ENCODE data around the gene RET.

RET gene

DNA sequence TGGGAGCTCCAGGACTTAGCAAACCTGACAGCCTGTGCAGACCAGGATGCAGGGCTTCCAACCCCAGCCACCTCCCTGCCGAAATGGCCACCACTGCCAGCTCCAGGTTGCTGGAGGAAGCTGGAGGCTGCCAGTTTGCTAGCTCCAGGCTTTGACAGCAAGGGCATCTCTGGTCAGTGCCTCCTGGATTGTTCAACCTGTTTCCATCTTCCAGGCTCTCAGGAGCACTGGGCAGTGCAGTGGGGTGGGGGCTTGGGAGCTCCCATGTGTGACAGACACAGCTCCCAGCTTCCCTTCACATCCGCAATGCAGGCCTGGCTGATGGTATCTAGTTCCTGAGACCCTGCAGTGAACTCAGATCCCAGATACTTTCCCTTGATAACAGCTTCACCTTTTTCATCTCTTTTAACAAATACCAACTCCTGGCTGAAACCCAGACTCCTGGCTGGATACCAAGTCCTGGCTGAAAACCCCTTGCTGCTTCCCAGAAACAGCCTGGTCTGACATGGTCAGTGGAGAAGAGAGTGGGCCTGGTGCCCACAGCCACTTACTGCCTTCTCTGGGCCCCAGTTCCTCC lies 20.8 kb upstream of the RET start:
- H3K27me3 ChIP-seq (ENCODE audit: control insufficient read depth in 1 of 2, insufficient read depth in 2 of 2, low read length in 2 of 2), result peaks cover 2 to 5% of the 10 kb centered on the region in 2 donors
- no peak overlapping the region for H3K4me3 ChIP-seq (ENCODE audit: low read length in 2 of 2)
- no peaks in the 10 kb centered on the region for H3K9me3 ChIP-seq (ENCODE audit: control insufficient read depth in 2 of 2, low read length in 2 of 2)
- H3K4me1 ChIP-seq (ENCODE audit: control insufficient read depth, insufficient read depth, low read length), result no peaks in the 10 kb centered on the region
- no peaks in the 10 kb centered on the region for H3K36me3 ChIP-seq (ENCODE audit: control insufficient read depth in 2 of 2, insufficient read depth in 2 of 2, low read length in 2 of 2)
- H3K27ac ChIP-seq (ENCODE audit: low read length), result no peak overlapping the region
- H3K9ac ChIP-seq (ENCODE audit: low read length in 2 of 2), result no peak overlapping the region

DNA sequence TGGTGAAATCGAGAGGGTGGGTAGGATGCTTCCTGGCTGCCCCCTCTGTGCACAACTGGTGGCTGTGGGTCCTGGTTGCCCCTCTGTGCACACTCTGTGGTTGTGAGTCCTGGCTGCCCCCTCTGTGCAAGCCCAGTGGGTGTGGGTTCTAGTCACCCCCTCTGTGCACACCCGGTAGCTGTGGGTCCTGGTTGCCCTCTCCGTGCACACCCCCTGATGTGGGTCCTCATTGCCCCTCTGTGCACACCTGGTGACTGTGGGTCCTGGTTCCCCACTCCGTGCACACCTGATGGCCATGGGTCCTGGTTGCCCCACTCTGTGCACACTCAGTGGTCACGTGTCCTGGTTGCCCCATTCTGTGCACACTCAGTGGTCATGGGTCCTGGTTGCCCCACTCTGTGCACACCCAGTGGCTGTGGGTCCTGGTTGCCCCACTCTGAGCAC lies 20.3 kb upstream of the RET start:
- Histone ChIP-seq H3K9ac (ENCODE audit: low read length in 2 of 2) (no peak overlapping the region), H3K27me3 (ENCODE audit: control insufficient read depth in 1 of 2, insufficient read depth in 2 of 2, low read length in 2 of 2) (peaks cover 2 to 5% of the 10 kb centered on the region in 2 donors), H3K27ac (ENCODE audit: low read length) (no peak overlapping the region), H3K4me1 (ENCODE audit: control insufficient read depth, insufficient read depth, low read length) (no peaks in the 10 kb centered on the region), H3K9me3 (ENCODE audit: control insufficient read depth in 2 of 2, low read length in 2 of 2) (no peaks in the 10 kb centered on the region), H3K36me3 (ENCODE audit: control insufficient read depth in 2 of 2, insufficient read depth in 2 of 2, low read length in 2 of 2) (no peaks in the 10 kb centered on the region), H3K4me3 (ENCODE audit: low read length in 2 of 2) (no peak overlapping the region)

DNA sequence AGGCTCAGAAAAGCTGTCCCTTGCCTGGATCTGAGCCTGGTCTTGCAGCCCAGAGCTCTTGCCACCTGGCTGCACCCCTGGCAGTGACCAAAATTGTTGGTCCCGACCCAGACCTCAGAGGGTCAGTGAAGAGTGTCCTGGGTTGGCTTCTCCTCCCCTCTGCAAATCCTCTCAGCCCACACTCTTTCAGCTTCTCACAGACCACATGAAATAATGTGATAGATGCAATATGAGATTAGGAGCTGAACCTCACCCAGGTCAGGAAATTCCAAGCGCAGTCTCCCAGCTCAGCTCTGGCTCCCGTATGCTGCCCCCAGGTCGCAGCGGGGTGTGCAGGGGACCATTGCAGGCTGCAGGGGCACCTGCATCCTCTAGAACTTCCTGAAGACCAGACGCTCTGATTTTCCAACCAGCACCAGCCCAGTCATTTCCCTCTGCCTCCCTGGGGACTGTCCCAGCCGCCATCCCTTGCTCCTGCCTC lies 19.6 kb upstream of the RET start:
- Histone ChIP-seq H3K4me3 (ENCODE audit: low read length in 2 of 2) (no peak overlapping the region), H3K4me1 (ENCODE audit: control insufficient read depth, insufficient read depth, low read length) (no peaks in the 10 kb centered on the region), H3K27ac (ENCODE audit: low read length) (no peak overlapping the region), H3K9ac (ENCODE audit: low read length in 2 of 2) (no peak overlapping the region), H3K9me3 (ENCODE audit: control insufficient read depth in 2 of 2, low read length in 2 of 2) (no peaks in the 10 kb centered on the region), H3K36me3 (ENCODE audit: control insufficient read depth in 2 of 2, insufficient read depth in 2 of 2, low read length in 2 of 2) (no peaks in the 10 kb centered on the region), H3K27me3 (ENCODE audit: control insufficient read depth in 1 of 2, insufficient read depth in 2 of 2, low read length in 2 of 2) (peaks cover 2 to 5% of the 10 kb centered on the region in 2 donors)

DNA sequence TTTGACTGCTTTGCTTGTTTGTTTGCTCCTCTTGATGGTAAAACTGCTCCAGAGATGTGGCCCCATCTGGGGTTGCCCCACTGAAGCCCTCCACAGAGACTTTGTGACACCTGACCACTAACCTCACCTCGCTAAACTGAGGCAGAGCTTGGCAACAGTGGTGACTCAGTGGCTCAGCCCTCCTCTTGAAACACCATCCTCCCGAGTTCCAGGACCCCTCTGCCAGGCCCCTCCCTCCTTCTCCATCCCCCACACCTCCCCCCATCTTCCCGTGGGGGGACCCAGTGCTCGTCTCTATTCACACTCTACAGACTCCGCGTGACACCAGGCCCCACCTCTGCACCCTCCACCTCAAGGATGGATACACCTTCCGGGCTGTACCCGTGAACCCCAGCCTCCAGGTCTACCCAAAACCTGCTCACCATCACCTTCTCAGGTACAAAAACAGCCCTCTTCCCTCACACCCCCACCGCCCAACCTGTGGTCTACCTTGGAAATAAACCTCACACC lies 19.0 kb upstream of the RET start:
- Histone ChIP-seq H3K36me3 (ENCODE audit: control insufficient read depth in 2 of 2, insufficient read depth in 2 of 2, low read length in 2 of 2) (no peaks in the 10 kb centered on the region), H3K4me3 (ENCODE audit: low read length in 2 of 2) (no peak overlapping the region), H3K4me1 (ENCODE audit: control insufficient read depth, insufficient read depth, low read length) (no peaks in the 10 kb centered on the region), H3K27ac (ENCODE audit: low read length) (no peak overlapping the region), H3K27me3 (ENCODE audit: control insufficient read depth in 1 of 2, insufficient read depth in 2 of 2, low read length in 2 of 2) (peaks cover 2 to 5% of the 10 kb centered on the region in 2 donors), H3K9ac (ENCODE audit: low read length in 2 of 2) (no peak overlapping the region), H3K9me3 (ENCODE audit: control insufficient read depth in 2 of 2, low read length in 2 of 2) (no peaks in the 10 kb centered on the region)

DNA sequence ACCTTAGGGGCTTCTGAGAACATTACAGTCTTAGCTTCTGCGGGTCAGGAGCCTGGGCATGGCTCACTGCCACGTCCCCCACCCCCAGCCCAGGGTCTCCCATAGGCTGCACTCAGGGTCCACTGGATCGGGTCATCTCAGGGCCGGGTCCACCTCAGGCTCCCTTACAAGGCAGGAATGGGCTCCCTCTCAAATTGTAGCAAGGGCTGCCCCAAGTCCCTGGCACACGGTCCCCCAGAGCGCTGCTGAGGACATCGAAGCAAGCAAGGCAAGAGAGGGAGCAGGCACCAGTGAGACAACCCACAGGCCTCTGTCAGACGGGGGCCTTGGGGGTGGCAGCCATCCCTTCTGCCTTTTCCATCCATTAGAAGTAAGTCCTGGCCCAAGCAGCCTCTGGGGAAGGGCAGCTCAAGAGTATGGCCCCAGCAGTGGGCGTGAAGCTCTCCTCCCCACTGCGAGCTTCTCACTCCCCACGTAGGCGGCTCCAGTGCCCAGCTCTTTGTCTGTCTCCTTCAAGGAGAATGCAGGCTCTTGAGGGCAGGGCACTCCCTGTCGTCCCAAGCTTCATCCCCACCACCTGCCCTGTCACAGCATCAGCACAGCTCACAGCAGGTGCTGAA lies 18.0 kb upstream of the RET start:
- no peaks in the 10 kb centered on the region for H3K9me3 ChIP-seq (ENCODE audit: control insufficient read depth in 2 of 2, low read length in 2 of 2)
- no peak overlapping the region for H3K9ac ChIP-seq (ENCODE audit: low read length in 2 of 2)
- peaks cover 2 to 5% of the 10 kb centered on the region in 2 donors for H3K27me3 ChIP-seq (ENCODE audit: control insufficient read depth in 1 of 2, insufficient read depth in 2 of 2, low read length in 2 of 2)
- no peaks in the 10 kb centered on the region for H3K4me1 ChIP-seq (ENCODE audit: control insufficient read depth, insufficient read depth, low read length)
- no peak overlapping the region for H3K27ac ChIP-seq (ENCODE audit: low read length)
- no peaks in the 10 kb centered on the region for H3K36me3 ChIP-seq (ENCODE audit: control insufficient read depth in 2 of 2, insufficient read depth in 2 of 2, low read length in 2 of 2)
- H3K4me3 ChIP-seq (ENCODE audit: low read length in 2 of 2), result no peak overlapping the region

DNA sequence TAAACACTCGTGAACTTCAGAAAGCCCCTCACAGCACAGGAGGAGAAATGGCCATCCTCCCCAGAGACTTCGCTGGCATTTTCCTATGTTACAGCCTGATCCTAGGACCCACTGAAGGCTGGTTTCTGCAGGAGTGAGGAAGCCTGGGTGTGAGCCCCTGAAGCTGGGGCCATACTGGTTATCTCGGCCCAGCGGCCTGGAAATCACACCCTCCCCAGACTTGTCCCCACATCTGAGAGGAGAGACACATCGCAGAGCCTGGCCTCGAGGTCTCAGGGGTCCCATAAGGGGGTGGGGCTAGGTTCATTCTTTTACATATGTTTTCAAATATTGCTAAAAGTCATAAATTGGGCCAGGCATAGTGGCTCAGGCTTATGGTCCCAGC lies 17.5 kb upstream of the RET start:
- H3K9me3 ChIP-seq (ENCODE audit: control insufficient read depth in 2 of 2, low read length in 2 of 2), result no peaks in the 10 kb centered on the region
- H3K4me3 ChIP-seq (ENCODE audit: low read length in 2 of 2), result no peak overlapping the region
- no peak overlapping the region for H3K27ac ChIP-seq (ENCODE audit: low read length)
- no peaks in the 10 kb centered on the region for H3K36me3 ChIP-seq (ENCODE audit: control insufficient read depth in 2 of 2, insufficient read depth in 2 of 2, low read length in 2 of 2)
- H3K9ac ChIP-seq (ENCODE audit: low read length in 2 of 2), result no peak overlapping the region
- no peaks in the 10 kb centered on the region for H3K4me1 ChIP-seq (ENCODE audit: control insufficient read depth, insufficient read depth, low read length)
- peaks cover 2 to 5% of the 10 kb centered on the region in 2 donors for H3K27me3 ChIP-seq (ENCODE audit: control insufficient read depth in 1 of 2, insufficient read depth in 2 of 2, low read length in 2 of 2)

DNA sequence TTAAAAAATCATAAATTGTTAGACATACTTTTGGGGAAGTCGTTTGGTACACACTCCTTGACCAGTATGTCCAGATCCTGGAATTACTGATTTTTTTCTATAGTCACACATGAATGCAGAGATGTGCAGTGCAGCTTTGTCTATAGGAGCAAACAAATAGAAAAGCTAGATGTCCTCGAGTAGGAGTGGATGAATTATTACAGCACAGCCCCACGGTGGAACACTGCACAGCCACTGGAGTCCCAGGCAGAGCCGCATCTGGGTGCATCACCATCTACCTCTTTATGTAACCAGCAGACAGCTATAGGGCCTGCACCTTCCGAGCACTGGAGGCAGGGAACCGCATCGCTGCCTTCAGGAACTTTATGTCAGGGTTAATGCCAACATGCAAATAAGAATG lies 17.0 kb upstream of the RET start:
- peaks cover 2 to 5% of the 10 kb centered on the region in 2 donors for H3K27me3 ChIP-seq (ENCODE audit: control insufficient read depth in 1 of 2, insufficient read depth in 2 of 2, low read length in 2 of 2)
- H3K4me1 ChIP-seq (ENCODE audit: control insufficient read depth, insufficient read depth, low read length), result no peaks in the 10 kb centered on the region
- no peak overlapping the region for H3K9ac ChIP-seq (ENCODE audit: low read length in 2 of 2)
- no peak overlapping the region for H3K4me3 ChIP-seq (ENCODE audit: low read length in 2 of 2)
- no peaks in the 10 kb centered on the region for H3K9me3 ChIP-seq (ENCODE audit: control insufficient read depth in 2 of 2, low read length in 2 of 2)
- no peak overlapping the region for H3K27ac ChIP-seq (ENCODE audit: low read length)
- no peaks in the 10 kb centered on the region for H3K36me3 ChIP-seq (ENCODE audit: control insufficient read depth in 2 of 2, insufficient read depth in 2 of 2, low read length in 2 of 2)

DNA sequence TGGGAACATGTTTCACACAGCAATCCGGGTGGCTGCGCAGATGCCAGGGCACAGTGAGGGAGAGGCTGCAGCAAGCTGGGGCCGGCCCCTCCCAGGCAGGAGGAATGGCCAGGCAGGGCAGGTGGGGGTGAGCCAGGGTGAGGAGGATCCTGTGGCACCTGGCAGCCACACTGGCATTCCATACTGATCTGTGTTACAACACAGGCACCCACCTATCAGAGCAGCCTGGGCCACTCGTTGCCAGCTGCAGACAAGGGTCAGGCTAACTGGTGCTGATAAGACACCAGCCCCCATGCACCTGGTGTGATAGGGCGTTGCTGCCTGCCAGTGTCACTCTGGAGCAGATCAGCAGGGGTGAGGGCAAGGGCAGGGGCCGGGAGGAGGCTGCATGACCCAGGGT lies 16.6 kb upstream of the RET start:
- Histone ChIP-seq H3K27ac (ENCODE audit: low read length) (no peak overlapping the region), H3K9me3 (ENCODE audit: control insufficient read depth in 2 of 2, low read length in 2 of 2) (no peaks in the 10 kb centered on the region), H3K9ac (ENCODE audit: low read length in 2 of 2) (no peak overlapping the region), H3K4me1 (ENCODE audit: control insufficient read depth, insufficient read depth, low read length) (no peaks in the 10 kb centered on the region), H3K27me3 (ENCODE audit: control insufficient read depth in 1 of 2, insufficient read depth in 2 of 2, low read length in 2 of 2) (peaks cover 2 to 5% of the 10 kb centered on the region in 2 donors), H3K4me3 (ENCODE audit: low read length in 2 of 2) (no peak overlapping the region), H3K36me3 (ENCODE audit: control insufficient read depth in 2 of 2, insufficient read depth in 2 of 2, low read length in 2 of 2) (no peaks in the 10 kb centered on the region)

DNA sequence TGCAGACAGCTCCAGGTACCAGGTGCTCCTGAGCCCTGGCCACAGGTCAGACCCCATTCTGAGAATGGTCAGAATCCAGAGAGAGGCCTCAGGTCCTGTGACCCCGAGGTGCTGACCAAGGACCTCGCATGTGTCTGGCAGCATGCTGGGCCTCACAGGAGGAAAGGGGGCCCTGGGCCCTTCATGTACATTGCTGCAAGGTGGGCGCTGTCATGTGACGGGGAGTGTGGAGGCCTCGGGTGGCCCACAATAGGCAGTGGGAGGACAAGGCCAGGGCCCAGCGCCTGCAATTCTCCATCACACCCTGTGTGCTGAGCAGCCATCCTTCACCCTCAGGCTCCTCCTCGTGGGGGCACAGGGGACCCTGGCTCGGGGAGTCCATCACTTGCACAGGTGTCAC lies 15.5 kb upstream of the RET start:
- H3K9me3 ChIP-seq (ENCODE audit: control insufficient read depth in 2 of 2, low read length in 2 of 2), result no peaks in the 10 kb centered on the region
- no peak overlapping the region for H3K27ac ChIP-seq (ENCODE audit: low read length)
- H3K4me1 ChIP-seq (ENCODE audit: control insufficient read depth, insufficient read depth, low read length), result no peaks in the 10 kb centered on the region
- no peaks in the 10 kb centered on the region for H3K36me3 ChIP-seq (ENCODE audit: control insufficient read depth in 2 of 2, insufficient read depth in 2 of 2, low read length in 2 of 2)
- H3K9ac ChIP-seq (ENCODE audit: low read length in 2 of 2), result no peak overlapping the region
- H3K4me3 ChIP-seq (ENCODE audit: low read length in 2 of 2), result no peak overlapping the region
- peaks cover 2 to 5% of the 10 kb centered on the region in 2 donors for H3K27me3 ChIP-seq (ENCODE audit: control insufficient read depth in 1 of 2, insufficient read depth in 2 of 2, low read length in 2 of 2)

DNA sequence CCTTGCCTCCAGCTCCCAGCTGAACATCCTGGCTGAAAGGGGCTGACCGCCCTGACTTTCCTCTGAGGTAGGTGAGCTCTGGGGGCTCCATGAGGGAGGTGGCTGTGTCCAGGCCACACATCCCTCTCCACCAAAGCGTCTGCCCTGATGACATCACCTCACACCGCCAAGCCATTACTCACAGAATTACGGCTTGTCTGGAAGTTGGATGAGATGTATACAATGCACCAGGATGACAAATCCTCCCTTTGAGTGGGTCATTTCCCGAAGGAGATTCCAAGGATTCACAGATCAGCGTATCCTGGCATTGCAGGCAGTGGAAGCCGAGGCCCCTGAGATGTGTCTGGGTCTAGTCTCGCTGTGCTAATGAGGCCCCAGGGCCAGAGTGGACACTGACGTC lies 15.1 kb upstream of the RET start:
- H3K9ac ChIP-seq (ENCODE audit: low read length in 2 of 2), result no peak overlapping the region
- no peak overlapping the region for H3K27ac ChIP-seq (ENCODE audit: low read length)
- no peaks in the 10 kb centered on the region for H3K9me3 ChIP-seq (ENCODE audit: control insufficient read depth in 2 of 2, low read length in 2 of 2)
- no peaks in the 10 kb centered on the region for H3K36me3 ChIP-seq (ENCODE audit: control insufficient read depth in 2 of 2, insufficient read depth in 2 of 2, low read length in 2 of 2)
- no peaks in the 10 kb centered on the region for H3K4me1 ChIP-seq (ENCODE audit: control insufficient read depth, insufficient read depth, low read length)
- H3K27me3 ChIP-seq (ENCODE audit: control insufficient read depth in 1 of 2, insufficient read depth in 2 of 2, low read length in 2 of 2), result peaks cover 2 to 5% of the 10 kb centered on the region in 2 donors
- H3K4me3 ChIP-seq (ENCODE audit: low read length in 2 of 2), result no peak overlapping the region

All from stomach smooth muscle (tissue), 2 donors.